ENCODE data around the gene BICDL2.

GRCh38 chr16:3032624-3033023 is 4.1 kb downstream of the BICDL2 start:
- TF ChIP-seq, protein P1, sequence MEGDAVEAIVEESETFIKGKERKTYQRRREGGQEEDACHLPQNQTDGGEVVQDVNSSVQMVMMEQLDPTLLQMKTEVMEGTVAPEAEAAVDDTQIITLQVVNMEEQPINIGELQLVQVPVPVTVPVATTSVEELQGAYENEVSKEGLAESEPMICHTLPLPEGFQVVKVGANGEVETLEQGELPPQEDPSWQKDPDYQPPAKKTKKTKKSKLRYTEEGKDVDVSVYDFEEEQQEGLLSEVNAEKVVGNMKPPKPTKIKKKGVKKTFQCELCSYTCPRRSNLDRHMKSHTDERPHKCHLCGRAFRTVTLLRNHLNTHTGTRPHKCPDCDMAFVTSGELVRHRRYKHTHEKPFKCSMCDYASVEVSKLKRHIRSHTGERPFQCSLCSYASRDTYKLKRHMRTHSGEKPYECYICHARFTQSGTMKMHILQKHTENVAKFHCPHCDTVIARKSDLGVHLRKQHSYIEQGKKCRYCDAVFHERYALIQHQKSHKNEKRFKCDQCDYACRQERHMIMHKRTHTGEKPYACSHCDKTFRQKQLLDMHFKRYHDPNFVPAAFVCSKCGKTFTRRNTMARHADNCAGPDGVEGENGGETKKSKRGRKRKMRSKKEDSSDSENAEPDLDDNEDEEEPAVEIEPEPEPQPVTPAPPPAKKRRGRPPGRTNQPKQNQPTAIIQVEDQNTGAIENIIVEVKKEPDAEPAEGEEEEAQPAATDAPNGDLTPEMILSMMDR (IDR thresholded peaks at IDR 0.05) = no peak
- TF ChIP-seq POLR2A (IDR thresholded peaks at IDR 0.05) = no peak
